NCI-H510A treated with DMSO at 0.1 percent for 48 hours (cell line): ENCODE results near the gene TPSAB1.
"Not testable (repeated sequence)": the region's sequence is repeated elsewhere in the genome, so short reads cannot be mapped to it uniquely, and the experiment has no call there.

ENCODE experiments used
- DNase-seq: peaks from one replicate; lab custom pipeline; 2025; lab: John Stamatoyannopoulos, UW

TPSAB1 gene

GRCh38 chr16:1223355-1224214, 16.9 kb upstream of the TPSAB1 start:
- no peak for DNase-seq

GRCh38 chr16:1224558-1224957, 15.9 kb upstream of the TPSAB1 start:
- DNase-seq: no peak

- DNase-seq: no peak
Observed at GRCh38 chr16:1225051-1225451, 15.5 kb upstream of the TPSAB1 start, which contains the start of gene TPSG1. Gene TPSG1, minus strand, starts transcription at chr16:1225268. Its CDS starts 16 bp downstream, at chr16:1225252.

GRCh38 chr16:1225728-1226311, 14.7 kb upstream of the TPSAB1 start:
- DNase-seq: not testable (repeated sequence)

GRCh38 chr16:1226692-1227091, 13.8 kb upstream of the TPSAB1 start:
- DNase-seq: not testable (repeated sequence)

GRCh38 chr16:1228227-1228626, 12.3 kb upstream of the TPSAB1 start:
- not testable (repeated sequence) for DNase-seq

GRCh38 chr16:1229476-1229875, 11.0 kb upstream of the TPSAB1 start:
- not testable (repeated sequence) for DNase-seq

GRCh38 chr16:1230084-1230470, 10.4 kb upstream of the TPSAB1 start, which contains the start of gene TPSB2:
Gene TPSB2, minus strand, starts transcription at chr16:1230184. Its CDS starts 233 bp downstream, at chr16:1229951.
- DNase-seq: not testable (repeated sequence)

- not testable (repeated sequence) for DNase-seq
Observed at GRCh38 chr16:1230471-1231212, 9.9 kb upstream of the TPSAB1 start.

GRCh38 chr16:1231301-1231700, 9.2 kb upstream of the TPSAB1 start:
- not testable (repeated sequence) for DNase-seq

- DNase-seq: not testable (repeated sequence)
Observed at GRCh38 chr16:1232049-1232748, 8.3 kb upstream of the TPSAB1 start.

GRCh38 chr16:1236659-1237058, 3.8 kb upstream of the TPSAB1 start:
- DNase-seq: not testable (repeated sequence)

- DNase-seq: no peak
Observed at GRCh38 chr16:1237990-1238389, 2.5 kb upstream of the TPSAB1 start.

- DNase-seq: not testable (repeated sequence)
Observed at GRCh38 chr16:1238909-1239308, 1.6 kb upstream of the TPSAB1 start.

- DNase-seq: not testable (repeated sequence)
Observed at GRCh38 chr16:1239575-1239974, 930 bp upstream of the TPSAB1 start.

GRCh38 chr16:1241081-1241480, 576 bp downstream of the TPSAB1 start:
- not testable (repeated sequence) for DNase-seq

GRCh38 chr16:1243363-1243762, 2.9 kb downstream of the TPSAB1 start:
- not testable (repeated sequence) for DNase-seq

GRCh38 chr16:1243907-1244850, 3.7 kb downstream of the TPSAB1 start:
- not testable (repeated sequence) for DNase-seq

GRCh38 chr16:1244881-1245280, 4.4 kb downstream of the TPSAB1 start:
- no peak for DNase-seq

GRCh38 chr16:1245452-1246020, 5.0 kb downstream of the TPSAB1 start:
- no peak for DNase-seq
